ENCODE results near the gene COL6A1. TPM values are rescaled to one million over a fixed set of nuclear protein-coding genes. Genes with fewer than 3 reads are reported as not detected.
"Not testable (repeated sequence)": the region's sequence is repeated elsewhere in the genome, so short reads cannot be mapped to it uniquely, and the experiment has no call there.

The COL6A1 gene
- total RNA-seq, 1 donor from 2014 or later = 0.59 TPM

- intact Hi-C loops (cut with micrococcal nuclease) = no loop called here
Observed at GRCh38 chr21:46046471-46046870, 64.9 kb downstream of the COL6A1 start.

- intact Hi-C loops (cut with micrococcal nuclease) = not testable (repeated sequence)
Observed at GRCh38 chr21:46046906-46047305, 65.3 kb downstream of the COL6A1 start.

- intact Hi-C loops (cut with micrococcal nuclease) = no loop called here
Observed at GRCh38 chr21:46048926-46049889, 67.6 kb downstream of the COL6A1 start.

- intact Hi-C loops (cut with micrococcal nuclease) = no loop called here
Observed at GRCh38 chr21:46049890-46050667, 68.5 kb downstream of the COL6A1 start.

GRCh38 chr21:46050668-46051378 lies 69.3 kb downstream of the COL6A1 start:
- intact Hi-C loops (cut with micrococcal nuclease) = no loop called here

GRCh38 chr21:46051379-46051770 lies 69.8 kb downstream of the COL6A1 start:
- intact Hi-C loops (cut with micrococcal nuclease) = no loop called here

- intact Hi-C loops (cut with micrococcal nuclease) = no loop called here
Observed at GRCh38 chr21:46051821-46052675, 70.5 kb downstream of the COL6A1 start.

- intact Hi-C loops (cut with micrococcal nuclease) = no loop called here
Observed at GRCh38 chr21:46052703-46053651, 71.4 kb downstream of the COL6A1 start.

- intact Hi-C loops (cut with micrococcal nuclease) = no loop called here
Observed at GRCh38 chr21:46054031-46054430, 72.5 kb downstream of the COL6A1 start.

GRCh38 chr21:46054451-46054881 lies 72.9 kb downstream of the COL6A1 start:
- intact Hi-C loops (cut with micrococcal nuclease) = no loop called here

Other genes with a start within 250 kb of the COL6A1 start
- gene COL6A2, start 116.3 kb downstream of the COL6A1 start, total RNA-seq = 2.6 and 3.9 TPM in 2 replicates
- 0.63 TPM in 1 of 2 replicates, not detected in the other for gene FTCD, start 173.8 kb downstream of the COL6A1 start, total RNA-seq
- 7.5 and 7.7 TPM in 2 replicates for gene SPATC1L, start 202.7 kb downstream of the COL6A1 start, total RNA-seq
- gene LSS, start 247.0 kb downstream of the COL6A1 start, total RNA-seq = 48.5 TPM in 2 replicates